Forelimb muscle (tissue), 1 donor: Measurements from ENCODE around the gene CBL. TPM values are rescaled to one million over a fixed set of nuclear protein-coding genes. Genes with fewer than 3 reads are reported as not detected.
A peak's percentile ranks its signal among the peaks of the same experiment; 100 is the strongest.
"Not testable (repeated sequence)": the region's sequence is repeated elsewhere in the genome, so short reads cannot be mapped to it uniquely, and the experiment has no call there.

Experiments
- DNase-seq: peaks from one replicate; pipeline ENCODE4 v3.0.0-alpha.2; 2013; ENCODE audit warnings: low read depth
- polyA plus RNA-seq: library from polyadenylated mRNA; unstranded; fragments of 120-200 nt; gene quantifications from one replicate; pipeline ENCODE4 v1.2.1, GENCODE V29; 2013; ENCODE audit not compliant: insufficient read length

The CBL gene
- polyA plus RNA-seq, 1 donor: 11.4 TPM

DNA sequence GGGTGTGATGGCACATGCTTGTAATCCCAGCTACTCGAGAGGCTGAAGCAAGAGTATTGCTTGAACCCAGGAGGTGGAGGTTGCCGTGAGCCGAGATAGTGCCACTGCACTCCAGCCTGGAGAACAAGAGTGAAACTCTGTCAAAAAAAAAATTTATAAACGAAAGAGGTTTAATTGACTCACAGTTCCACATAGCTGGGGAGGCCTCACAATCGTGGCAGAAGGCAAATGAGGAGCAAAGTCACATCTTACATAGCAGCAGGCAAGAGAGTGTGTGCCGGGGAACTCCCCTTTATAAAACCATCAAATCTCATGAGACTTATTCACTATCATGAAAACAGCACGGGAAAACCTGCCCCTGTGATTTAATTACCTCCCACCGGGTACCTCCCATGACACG lies 21.7 kb upstream of the CBL start:
- not testable (repeated sequence) for DNase-seq

DNA sequence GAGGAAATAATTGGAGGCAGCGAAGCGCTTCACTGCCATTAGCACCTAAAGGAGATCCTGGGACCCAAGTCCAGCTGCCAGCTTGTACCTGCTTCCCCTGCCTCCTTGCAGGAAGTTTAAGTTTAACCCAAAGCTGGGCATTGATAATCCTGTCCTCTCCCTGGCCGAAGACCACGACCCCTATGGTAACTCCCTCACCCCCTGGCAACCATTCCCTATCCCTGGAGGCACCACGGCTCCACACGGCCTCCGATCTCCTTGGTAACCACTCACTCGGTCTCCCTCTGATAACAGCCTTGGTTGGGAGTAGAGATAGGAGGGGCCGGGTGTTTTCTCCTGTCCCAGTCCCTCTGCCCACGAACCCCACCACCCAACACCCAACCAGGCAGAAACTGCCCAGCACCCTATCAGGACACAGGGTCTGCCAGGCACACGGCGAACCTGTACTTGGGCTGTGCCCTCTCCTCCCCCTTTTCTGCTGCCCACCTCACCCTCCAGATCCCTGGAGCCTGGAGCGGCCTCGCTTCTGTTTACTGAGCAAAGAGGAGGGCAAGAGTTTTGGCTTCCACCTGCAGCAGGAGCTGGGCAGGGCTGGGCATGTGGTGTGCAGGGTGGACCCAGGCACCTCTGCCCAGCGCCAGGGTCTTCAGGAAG lies 20.0 kb upstream of the CBL start:
- no peak for DNase-seq

DNA sequence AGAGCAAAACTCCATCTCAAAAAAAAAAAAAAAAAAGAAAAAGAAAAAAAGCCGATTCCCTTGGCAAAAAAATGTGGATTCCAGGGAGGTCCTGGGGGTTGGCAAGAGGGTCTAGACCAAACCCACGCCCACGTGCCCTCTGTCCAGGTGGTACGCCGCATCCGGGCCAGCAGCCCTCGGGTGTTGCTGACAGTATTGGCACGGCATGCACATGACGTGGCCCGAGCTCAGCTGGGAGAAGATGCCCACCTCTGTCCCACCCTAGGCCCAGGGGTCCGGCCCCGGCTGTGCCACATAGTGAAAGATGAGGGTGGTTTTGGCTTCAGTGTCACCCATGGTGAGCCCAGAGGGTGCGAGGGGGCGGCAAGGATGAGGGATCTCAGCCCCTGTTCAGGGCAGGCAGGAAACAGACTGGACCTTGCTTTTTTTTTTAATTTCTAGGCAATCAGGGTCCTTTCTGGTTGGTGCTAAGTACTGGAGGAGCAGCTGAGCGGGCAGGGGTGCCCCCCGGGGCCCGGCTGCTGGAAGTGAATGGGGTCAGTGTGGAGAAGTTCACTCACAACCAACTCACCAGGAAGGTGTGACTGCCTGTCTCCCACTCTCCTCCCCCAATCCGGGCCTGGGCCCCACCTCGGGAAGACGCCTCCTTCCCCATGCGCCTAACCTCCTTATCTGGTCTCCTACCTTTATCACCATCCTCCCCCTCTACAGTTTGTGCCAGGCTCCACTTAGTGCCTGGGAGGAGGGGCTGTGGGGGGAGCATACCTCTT lies 18.8 kb upstream of the CBL start:
- no peak for DNase-seq

DNA sequence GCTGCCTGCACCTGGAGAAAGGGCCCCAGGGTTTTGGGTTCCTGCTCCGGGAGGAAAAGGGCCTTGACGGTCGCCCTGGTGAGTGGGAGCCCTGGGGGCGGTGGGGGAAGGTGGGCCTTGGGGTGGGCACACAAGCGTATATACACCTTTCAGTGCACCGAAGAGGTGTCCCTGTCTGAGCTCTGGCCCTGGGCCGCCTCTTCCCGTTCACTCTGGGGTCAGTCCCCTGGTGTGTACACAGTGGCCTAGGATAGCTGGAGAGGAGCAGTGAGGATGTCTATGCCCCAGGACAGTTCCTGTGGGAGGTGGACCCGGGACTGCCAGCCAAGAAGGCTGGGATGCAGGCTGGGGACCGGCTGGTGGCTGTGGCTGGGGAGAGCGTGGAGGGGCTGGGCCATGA lies 18.1 kb upstream of the CBL start:
- no peak for DNase-seq

DNA sequence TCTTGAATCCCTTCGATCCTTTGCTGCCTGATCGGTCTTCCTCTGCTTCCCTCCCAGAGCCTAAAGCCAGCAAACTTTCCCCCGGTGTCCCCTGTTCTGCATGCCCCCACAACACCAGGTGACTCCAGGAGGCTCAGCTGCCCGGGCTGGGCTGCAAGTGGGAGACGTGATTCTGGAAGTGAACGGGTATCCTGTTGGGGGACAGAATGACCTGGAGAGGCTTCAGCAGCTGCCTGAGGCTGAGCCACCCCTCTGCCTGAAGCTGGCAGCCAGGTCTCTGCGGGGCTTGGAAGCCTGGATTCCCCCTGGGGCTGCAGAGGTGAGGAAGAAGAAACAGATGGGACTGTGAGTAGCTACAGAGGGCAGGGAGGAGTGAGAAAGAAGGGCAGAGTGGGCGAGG lies 17.3 kb upstream of the CBL start:
- no peak for DNase-seq

DNA sequence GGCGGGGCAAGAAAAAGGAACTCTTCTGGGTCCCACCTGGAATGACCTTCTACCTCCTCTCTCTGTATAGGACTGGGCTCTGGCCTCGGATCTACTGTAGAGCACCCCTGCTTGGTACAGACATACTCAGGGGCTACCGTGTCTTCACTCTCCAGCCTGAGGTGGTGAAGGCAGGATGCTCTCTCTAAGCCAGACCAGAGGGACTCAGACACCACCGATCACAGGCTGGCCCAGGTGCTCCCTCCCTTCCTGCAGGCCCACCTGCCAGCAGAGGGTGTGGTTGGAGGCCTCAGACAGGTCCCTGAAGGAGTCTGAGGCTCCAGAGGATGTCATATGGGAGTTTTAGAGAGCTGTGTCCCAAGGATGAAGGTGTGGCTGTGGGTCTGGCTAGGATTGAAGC lies 16.7 kb upstream of the CBL start:
- no peak for DNase-seq

DNA sequence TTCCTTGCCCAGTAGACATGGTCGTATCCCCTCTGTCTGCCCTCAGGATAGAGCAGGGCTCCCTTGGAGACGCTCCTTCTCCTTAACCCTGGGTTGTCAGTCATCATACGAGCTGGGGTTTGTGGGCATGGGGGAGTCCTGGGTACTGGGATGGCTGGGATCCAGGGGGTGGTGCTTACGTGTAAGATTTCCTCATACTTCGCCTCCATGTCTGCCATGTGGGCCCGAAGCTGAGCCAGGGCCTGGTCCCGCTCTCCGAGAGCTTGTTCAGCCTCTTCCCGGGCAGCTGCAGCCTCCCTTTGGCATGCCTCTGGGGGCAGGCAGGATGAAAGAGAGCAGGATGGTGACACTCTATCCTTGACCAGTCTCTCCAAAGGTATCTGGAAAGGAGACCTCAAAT lies 15.6 kb upstream of the CBL start:
- DNase-seq: no peak

DNA sequence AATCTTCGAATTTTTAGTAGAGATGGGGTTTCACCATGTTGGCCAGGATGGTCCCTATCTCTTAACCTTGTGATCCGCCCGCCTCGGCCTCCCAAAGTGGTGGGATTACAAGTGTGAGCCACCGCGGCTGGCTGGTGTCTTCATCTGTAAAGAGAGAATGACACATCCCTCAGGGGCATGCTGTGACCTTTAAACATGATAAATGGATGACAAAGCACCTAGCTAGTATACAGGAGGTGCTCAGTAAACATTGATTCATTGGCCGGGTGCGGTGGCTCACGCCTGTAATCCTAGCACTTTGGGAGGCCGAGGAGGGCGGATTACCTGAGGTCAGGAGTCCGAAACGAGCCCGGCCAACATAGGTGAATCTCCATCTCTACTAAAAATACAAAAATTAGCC lies 14.9 kb upstream of the CBL start:
- not testable (repeated sequence) for DNase-seq

DNA sequence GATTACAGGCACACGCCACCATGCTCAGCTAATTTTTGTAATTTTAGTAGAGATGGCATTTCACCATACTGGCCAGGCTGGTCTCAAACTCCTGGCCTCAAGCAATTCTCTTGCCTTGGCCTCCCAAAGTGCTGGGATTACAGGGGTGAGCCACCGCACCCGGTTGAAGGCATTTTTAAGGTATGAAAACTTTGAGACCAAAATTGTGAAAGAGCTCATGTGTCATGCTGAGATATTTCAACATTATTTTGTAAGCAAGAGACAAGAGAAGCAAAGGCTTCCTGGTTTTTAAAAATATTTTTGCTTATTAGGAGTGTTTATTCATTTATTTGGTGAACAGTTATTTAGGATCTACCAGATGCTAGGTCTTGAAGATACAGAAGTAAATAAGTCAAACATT lies 14.0 kb upstream of the CBL start:
- DNase-seq: no peak

DNA sequence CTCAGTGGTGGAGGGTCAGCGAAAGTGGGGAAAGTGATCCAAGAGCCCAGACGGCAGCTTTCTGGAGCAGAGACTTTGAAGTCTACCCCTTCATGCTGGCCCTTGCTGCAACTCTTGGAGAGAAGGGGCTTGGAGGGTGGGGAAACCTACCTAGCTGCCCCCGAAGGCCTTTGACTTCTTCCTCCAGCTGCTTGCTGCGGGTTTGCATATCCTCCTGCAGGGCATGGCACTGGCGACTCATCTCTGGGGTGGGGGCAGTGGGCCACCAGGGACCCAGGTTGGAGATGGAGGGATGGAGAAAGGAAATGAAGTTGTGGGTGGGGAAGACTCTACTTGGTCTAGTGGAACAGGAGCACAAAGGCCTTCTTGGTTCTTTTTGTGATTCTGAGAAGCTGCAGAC lies 13.1 kb upstream of the CBL start:
- no peak for DNase-seq

DNA sequence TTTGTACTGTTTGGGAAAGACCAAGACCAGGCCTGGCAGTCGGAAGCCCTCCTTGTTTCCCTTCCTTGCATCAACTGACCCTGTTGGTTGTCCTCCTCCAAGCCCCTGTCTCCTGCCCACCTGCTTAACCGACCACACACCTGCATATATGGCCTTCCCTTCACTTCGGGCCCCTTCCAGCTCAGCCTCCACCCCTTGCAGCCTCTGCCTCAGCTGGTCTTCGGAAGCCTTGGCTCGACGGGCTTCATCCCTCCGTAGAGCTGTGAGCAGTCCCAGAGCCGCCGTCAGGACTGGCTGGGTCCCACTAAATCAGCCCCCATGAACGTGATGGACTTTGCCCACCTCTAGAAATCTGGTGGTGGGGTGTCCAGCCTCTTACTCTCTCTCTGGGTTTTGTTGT lies 12.5 kb upstream of the CBL start:
- DNase-seq: no peak

DNA sequence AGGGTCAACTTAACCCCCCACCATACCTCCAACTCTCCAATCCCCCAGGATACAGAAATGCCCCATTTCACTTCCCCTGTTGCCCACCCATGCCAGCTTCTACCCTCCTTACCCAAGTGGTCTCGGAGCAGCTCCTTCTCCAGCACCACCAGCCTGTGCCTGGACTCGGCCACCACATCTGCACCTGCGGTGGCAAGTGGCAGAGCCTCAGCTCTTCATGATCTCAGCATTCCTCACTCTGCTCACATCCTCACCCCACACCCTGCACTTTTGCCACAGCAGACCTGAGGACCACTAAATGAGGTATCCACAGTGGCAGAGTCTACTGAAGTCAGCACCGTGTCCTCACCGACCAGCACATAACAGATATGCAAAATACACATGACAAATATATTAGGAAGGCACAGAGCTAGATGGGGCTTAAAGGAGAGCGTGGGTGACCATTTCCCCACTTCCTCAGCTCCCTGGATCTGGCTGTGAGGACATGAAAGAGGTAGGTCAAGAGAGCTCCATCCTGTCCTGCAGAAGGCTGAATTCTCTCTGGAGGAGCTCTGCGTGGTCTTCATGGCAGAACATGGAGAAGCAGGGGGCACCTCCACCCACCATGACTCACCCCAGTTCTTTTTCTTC lies 11.2 kb upstream of the CBL start:
- no peak for DNase-seq

DNA sequence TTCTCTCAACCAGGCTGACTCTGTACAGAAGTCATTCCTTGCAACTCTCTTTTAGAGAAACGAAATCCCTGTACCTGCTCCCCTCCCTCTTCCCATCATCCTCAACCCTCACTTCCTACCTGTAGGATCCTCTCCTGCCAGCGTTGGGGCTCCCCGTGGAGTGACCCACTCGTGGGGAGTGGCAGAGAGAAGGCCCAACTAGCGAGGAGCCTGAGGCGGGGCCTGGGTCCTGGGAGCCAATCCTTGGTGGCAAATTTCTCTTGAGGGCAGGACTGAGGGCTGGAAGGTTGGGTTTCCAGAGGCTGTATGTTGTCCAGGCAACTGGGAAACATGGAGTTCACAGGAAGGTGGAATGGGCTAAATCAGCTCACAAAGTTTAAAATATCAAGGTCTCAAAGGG lies 10.5 kb upstream of the CBL start:
- no peak for DNase-seq

DNA sequence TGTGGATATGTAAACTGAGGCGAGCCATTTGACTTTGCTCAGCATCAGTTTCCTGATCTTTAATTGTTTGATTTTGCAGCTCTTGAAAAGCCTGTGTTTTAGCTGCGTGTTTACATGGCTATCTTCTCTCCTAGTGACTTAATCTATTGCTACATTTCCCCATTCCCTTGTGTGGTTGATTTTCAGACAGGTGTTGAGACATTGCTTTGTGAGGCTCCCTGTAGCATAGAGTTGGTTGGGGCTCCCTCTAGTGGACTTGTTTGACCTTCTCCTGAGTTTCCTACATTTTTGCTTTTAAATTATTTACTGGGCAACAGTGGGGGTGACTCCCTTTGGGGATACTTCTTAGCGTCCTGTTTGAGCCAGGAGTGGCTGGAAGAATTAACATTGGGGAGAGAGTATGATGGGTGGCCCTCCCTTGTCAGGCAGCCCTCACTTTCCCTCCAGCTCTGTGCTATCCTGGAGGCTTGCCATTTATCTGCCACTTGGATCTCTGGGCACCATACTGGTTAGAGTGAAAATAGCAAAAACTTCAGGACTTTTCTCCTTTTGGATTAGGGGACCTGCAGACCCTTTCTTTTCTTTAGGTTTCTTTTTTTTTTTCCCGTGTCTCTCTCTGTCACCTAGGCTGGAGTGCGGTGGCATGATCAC lies 9.2 kb upstream of the CBL start:
- peak; percentile 57 for DNase-seq

DNA sequence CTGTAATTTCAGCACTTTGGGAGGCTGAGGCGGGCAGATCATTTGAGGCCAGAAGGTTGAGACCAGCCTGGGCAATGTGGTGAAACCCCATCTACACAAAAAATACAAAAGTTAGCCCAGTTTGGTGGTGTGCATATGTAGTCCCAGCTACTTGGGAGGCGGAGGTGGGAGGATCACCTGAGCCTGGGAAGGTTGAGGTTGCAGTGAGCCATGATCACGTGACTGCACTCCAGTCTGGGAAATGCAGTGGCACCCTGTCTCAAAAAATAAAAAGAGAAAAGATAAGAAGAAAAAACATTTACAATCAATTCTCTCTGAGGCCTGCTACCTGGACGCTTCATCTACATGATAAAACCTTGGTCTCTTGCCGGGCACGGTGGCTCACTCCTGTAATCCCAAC lies 7.2 kb upstream of the CBL start:
- no peak for DNase-seq

DNA sequence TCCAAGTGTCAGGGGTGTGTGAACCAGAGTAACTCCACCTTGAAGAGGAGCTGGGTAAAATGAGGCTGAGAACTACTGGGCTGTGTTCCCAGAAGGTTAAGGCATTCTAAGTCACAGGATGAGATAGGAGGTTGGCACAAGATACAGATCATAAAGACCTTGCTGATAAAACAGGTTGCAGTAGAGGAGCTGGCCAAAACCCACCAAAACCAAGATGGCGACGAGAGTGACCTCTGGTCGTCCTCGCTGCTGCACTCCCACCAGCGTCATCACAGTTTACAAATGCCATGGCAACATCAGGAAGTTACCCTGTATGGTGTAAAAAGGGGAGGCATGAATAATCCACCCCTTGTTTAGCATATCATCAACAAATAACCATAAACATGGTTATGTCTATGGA lies 4.9 kb upstream of the CBL start:
- not testable (repeated sequence) for DNase-seq

DNA sequence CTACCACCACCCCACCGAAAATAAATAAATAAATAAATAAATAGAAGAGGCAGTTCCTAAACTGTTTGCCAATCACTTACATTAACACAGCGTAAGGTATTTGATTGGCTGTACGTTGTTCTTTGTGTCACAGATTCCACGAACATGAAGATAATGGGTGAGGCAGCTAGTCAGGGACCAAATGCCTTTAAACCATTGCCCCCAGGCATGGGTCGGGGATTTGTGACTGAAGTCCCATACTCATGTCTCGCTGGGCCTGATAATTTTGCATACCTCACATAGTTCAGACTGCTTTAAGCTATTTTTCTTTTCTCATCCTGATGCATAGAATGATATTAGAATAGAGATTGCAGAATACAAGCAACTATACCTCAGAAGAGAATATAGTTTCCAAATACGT lies 3.6 kb upstream of the CBL start:
- DNase-seq: no peak

DNA sequence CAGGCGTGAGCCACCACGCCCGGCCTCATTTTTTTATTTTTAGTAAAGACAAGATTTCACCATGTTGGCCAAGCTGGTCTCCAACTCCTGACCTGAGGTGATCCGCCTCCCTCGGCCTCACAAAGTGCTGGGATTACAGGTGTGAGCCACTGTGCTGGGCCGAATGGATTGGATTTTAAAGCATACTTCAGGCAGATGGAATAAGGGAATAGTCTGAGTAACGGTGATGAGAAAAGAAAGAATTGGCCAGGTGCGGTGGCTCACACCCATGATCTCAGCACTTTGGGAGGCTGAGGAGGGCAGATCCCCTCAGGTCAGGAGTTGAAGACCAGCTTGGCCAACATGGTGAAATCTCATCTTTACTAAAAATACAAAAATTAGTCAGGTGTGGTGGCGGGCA lies 2.1 kb upstream of the CBL start:
- DNase-seq: no peak

DNA sequence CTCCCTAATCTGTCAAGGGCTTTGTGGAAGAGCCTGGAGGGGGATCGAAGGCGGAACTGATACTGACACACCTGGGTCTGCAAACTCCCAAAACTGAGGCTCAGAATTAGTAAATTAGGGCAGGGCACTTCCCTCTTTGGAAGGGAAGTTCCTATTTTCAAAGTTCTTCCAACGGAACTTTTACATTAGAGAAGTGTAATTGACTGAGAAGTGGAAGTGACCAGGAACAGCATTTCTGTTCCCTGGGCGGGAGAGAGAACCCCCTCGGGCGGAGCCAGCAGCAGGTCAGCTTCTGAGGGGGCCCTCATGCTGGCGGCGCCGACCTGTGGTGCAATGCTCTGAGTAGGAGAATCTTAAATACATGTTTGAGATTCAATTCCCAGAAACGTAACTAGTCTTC lies 1.1 kb upstream of the CBL start:
- no peak for DNase-seq

DNA sequence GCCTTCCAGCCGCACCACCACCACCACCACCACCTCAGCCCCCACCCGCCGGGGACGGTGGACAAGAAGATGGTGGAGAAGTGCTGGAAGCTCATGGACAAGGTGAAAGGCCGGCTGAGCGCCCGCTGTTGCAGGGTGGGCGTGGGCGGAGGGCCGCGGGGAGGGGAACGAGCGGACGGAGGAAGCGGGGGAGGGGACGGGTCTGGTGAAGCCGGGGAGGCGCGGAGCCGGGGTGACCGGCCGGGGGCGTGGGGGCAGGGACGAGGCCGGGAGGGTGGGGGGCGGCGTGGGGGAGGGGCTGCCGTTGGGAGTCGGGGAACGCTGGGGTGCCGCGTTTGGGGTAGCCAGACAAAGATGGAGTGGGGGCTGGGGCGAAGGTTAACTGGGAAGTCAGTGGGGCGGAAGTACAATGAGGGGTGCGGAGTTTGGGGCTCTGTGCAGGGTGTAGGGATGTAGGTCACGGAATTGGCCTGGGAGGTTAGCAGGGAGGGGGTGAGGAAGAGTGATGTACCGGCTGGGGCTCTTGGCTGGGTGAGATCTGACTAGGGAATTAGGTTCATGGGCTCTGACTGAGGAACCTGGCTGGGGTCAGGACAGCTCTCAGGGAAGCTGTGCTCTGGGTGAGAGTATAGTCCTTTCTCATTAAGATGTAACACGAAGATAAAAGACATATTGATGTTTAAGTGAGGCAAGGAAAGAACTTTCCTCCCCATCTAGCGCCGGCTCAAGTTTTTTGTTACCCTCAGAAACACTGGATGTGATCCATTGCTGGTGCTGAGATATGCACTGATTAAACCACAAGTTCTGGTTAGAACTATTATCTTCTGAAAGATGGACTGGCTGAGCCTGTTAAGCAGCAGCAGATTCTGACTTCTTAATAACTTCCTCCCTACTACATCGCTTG lies 624 bp downstream of the CBL start:
- no peak for DNase-seq

DNA sequence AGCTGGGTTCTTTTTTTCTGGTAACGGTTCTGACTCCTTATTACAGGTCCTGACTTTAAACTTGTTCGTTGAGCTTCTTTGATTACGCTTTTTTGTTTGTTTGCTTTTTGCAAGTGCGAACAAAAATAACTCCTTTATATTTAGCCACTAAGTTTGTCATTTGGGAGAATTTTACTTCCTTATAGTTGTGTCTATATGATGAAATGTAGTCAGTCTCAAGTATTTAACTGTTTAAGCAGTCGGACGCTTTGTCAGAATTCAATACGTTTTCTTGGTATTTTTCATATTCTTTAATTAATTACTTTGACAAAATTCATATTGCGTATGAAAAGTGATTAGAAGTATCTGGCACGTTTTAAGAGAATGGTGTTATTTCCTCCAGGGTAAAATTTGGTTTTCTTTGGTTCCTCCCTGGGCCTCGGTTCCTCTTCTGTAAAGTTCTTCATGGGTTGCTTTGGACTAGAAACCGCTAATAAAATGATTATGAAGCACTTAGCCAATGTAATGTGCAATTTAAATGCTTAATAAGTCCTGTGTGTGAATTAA lies 1.3 kb downstream of the CBL start:
- DNase-seq: no peak
